ENCODE measurements around the gene FLNC.

DNA sequence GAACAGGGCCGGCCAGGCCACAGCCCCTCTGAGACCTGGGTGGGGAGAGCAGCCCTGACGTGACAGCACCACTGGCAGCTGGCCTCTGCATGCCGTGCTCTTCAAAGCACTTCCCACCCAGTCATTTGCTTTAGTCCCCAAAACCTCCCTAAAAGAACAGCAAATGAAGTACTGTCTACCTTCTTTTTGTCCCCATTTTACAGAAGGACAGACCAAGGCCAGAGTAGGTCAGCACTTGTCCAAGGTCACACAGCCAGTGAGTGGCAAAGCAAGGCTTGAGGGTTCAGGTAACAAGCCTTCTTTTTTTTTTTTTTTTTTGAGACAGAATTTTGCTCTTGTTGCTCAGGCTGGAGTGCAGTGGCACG, 47.5 kb downstream of the FLNC start:
- TF ChIP-seq, protein P1, sequence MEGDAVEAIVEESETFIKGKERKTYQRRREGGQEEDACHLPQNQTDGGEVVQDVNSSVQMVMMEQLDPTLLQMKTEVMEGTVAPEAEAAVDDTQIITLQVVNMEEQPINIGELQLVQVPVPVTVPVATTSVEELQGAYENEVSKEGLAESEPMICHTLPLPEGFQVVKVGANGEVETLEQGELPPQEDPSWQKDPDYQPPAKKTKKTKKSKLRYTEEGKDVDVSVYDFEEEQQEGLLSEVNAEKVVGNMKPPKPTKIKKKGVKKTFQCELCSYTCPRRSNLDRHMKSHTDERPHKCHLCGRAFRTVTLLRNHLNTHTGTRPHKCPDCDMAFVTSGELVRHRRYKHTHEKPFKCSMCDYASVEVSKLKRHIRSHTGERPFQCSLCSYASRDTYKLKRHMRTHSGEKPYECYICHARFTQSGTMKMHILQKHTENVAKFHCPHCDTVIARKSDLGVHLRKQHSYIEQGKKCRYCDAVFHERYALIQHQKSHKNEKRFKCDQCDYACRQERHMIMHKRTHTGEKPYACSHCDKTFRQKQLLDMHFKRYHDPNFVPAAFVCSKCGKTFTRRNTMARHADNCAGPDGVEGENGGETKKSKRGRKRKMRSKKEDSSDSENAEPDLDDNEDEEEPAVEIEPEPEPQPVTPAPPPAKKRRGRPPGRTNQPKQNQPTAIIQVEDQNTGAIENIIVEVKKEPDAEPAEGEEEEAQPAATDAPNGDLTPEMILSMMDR (IDR thresholded peaks at IDR 0.05), result no peak
- no peak for TF ChIP-seq POLR2A (IDR thresholded peaks at IDR 0.05)
